Peyer's patch (tissue), 4 donors: ENCODE measurements around the gene USB1. TPM values are rescaled to one million over a fixed set of nuclear protein-coding genes. Genes with fewer than 3 reads are reported as not detected.

ENCODE experiments used
- DNase-seq, 3 donors: peaks; one replicate each; pipeline ENCODE4 v3.0.0-alpha.2; 2017 to 2019
- H3K27ac ChIP-seq, 4 donors: fragments of 200-600 bp; sonication (generic); one replicate each; pipeline ENCODE4 v1.5.1; 2016 to 2019
- H3K27me3 ChIP-seq, 2 donors: fragments of 200-600 bp; sonication (generic); one replicate each; pipeline ENCODE4 v1.5.1; 2019
- H3K36me3 ChIP-seq, 3 donors: fragments of 200-600 bp; sonication (generic); one replicate each; pipeline ENCODE4 v1.5.1; 2016 to 2019
- H3K4me1 ChIP-seq, 4 donors: fragments of 200-600 bp; sonication (generic); one replicate each; pipeline ENCODE4 v1.5.1; 2016 to 2019
- H3K4me3 ChIP-seq, 4 donors: fragments of 200-600 bp; sonication (generic); 1 replicate in 3 of 4; 2 replicates in 1 of 4; pipeline ENCODE4 v1.5.1; 2016 to 2019; ENCODE audit warnings: mild to moderate bottlenecking in 1 of 4
- H3K9me3 ChIP-seq, 4 donors: fragments of 200-600 bp; sonication (generic); one replicate each; pipeline ENCODE4 v1.5.1; 2016 to 2019; ENCODE audit warnings: mild to moderate bottlenecking in 1 of 4
- CTCF ChIP-seq, 6 experiments: fragments of 450-650 bp in 4 of 6; fragments of 200-600 bp in 2 of 6; sonication (generic) in 1 of 6; IDR thresholded peaks; one replicate each; pipeline ENCODE4 v1.5.1; 2017 to 2019; ENCODE audit warnings: antibody characterized with exemption in 6 of 6, mild to moderate bottlenecking in 3 of 6, moderate library complexity in 1 of 6
- POLR2A ChIP-seq, 2 donors: fragments of 450-650 bp; IDR thresholded peaks; one replicate each; pipeline ENCODE4 v1.5.1; 2017; ENCODE audit warnings: antibody characterized with exemption in 2 of 2, mild to moderate bottlenecking in 2 of 2, moderate library complexity in 2 of 2
- total RNA-seq, 4 donors: library from RNA; depleted of rRNA; stranded (reverse); fragments of >200 nt; gene quantifications; one replicate each; pipeline ENCODE4 v1.1.0, GENCODE V29; 2016

USB1 gene
- total RNA-seq, 4 donors from 2014 or later = 25.6 to 80.0 (median 42.7) TPM

DNA sequence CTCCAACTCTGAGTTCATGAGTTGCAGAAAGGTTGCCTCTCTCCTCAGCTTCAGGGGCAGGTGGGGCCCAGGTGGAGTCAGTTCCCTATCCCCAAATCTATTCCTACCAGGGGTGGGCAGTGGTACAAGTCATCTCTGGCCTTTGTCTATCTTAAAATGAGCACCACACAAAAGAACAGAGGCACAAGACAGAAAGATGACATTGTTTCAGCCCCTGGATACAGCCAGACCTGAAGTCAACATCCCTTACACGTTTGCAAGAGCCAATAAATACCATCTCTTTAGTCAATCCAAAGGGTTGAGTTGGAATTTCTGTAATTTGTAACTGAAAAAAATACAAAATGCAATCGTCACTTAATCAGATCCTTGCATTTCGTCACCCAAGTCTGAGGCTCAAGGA is 56.6 kb downstream of the USB1 start:
- Histone ChIP-seq H3K4me1 (no peaks in the 10 kb centered on the region), H3K36me3 (no peaks in the 10 kb centered on the region), H3K27me3 (no peaks in the 10 kb centered on the region), H3K9me3 (no peaks in the 10 kb centered on the region), H3K4me3 (no peak overlapping the region), H3K27ac (no peak overlapping the region)
- DNase-seq = no peak
- no peak for TF ChIP-seq CTCF (IDR thresholded peaks at IDR 0.05)
- no peak for TF ChIP-seq POLR2A (IDR thresholded peaks at IDR 0.05)

- Histone ChIP-seq H3K36me3 (no peaks in the 10 kb centered on the region), H3K4me1 (no peaks in the 10 kb centered on the region), H3K9me3 (no peaks in the 10 kb centered on the region), H3K27me3 (no peaks in the 10 kb centered on the region), H3K4me3 (no peak overlapping the region), H3K27ac (no peak overlapping the region)
- TF ChIP-seq CTCF (IDR thresholded peaks at IDR 0.05) (no peak), POLR2A (IDR thresholded peaks at IDR 0.05) (no peak)
- no peak for DNase-seq
Observed at GRCh38 chr16:58062821-58063220, 61.6 kb downstream of the USB1 start.

DNA sequence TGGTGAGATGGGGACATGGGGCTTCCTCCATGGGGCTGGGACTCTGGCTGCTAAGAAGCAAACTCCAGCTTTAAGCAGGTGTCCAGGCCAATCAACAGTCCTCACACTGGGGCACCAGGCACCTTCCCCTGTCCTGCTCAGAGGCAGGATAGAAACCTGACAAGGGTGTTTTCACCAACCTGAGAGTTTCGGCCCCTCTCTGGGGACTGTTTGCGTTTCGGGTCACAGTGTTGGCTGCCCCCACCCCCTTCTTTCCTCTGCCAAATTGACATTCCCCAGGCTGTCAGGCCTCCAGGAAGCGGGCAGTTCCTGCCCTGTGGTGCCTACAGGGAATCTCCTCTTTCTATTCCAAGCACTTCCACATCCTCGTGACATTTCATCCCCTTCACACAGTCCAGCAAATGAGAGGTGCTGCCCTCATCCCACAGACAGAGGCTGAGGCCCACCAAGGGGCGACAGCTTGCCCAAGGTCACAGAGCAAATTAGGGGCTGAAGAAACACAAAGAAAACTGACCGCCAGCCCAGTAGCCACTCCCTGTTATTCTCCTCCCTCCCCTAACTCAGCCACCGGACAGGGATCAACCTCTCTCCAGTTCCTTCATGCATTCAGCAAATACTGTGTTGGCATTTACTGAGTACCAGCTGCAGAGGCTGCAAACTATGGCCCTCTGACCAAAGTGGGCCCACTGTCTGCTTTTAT is 62.3 kb downstream of the USB1 start:
- no peak for DNase-seq
- Histone ChIP-seq H3K36me3 (no peaks in the 10 kb centered on the region), H3K4me1 (no peaks in the 10 kb centered on the region), H3K27me3 (no peaks in the 10 kb centered on the region), H3K27ac (no peak overlapping the region), H3K4me3 (no peak overlapping the region), H3K9me3 (no peaks in the 10 kb centered on the region)
- TF ChIP-seq CTCF (IDR thresholded peaks at IDR 0.05) = no peak

DNA sequence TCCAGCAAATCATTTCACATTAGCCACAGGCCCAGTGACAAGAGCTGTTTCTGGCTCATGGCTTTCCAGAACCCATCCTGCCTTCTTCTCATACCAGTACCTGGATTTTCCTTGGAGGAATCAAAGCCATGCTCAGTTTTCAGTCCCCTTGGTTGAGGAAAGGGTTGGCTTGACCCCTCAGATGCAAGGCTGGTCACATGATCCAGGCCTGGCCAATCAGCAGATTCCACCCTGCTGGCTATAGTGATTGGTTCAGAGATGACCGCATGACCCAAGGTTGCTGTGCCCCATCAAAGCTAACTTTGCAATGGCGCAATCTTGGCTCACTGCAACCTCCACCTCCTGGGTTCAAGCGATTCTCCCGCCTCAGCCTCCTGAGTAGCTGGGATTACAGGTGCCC is 69.4 kb downstream of the USB1 start:
- Histone ChIP-seq H3K4me3 (no peak overlapping the region), H3K36me3 (no peaks in the 10 kb centered on the region), H3K27ac (no peak overlapping the region), H3K4me1 (no peaks in the 10 kb centered on the region), H3K9me3 (no peaks in the 10 kb centered on the region), H3K27me3 (no peaks in the 10 kb centered on the region)
- TF ChIP-seq CTCF (IDR thresholded peaks at IDR 0.05) = no peak
- DNase-seq = no peak

Other genes with a start within 250 kb of the USB1 start
- 100 to 1,000 TPM in 3 of 4 donors, 10 to 100 TPM in 1; 29.7 to 530 (median 272) TPM for gene KIFC3, start 198.9 kb upstream of the USB1 start, total RNA-seq
- gene CNGB1, start 30.3 kb upstream of the USB1 start, total RNA-seq = 1 to 10 TPM in 2 of 4 donors, not detected in 2; 1.1 to 2.8 TPM
- gene ZNF319, start 735 bp upstream of the USB1 start, total RNA-seq = 10 to 100 TPM in 2 of 4 donors, 1 to 10 TPM in 2; 3.3 to 12.1 (median 8.4) TPM
- 100 to 1,000 TPM in 3 of 4 donors, 10 to 100 TPM in 1; 13.2 to 142 (median 134) TPM for gene MMP15, start 24.3 kb downstream of the USB1 start, total RNA-seq
- gene CFAP20, start 128.0 kb downstream of the USB1 start, total RNA-seq = 10 to 100 TPM in 3 of 4 donors, 1 to 10 TPM in 1; 5.8 to 47.7 (median 31.1) TPM
- gene CSNK2A2, start 196.7 kb downstream of the USB1 start, total RNA-seq = 10 to 100 TPM; 25.1 to 36.4 (median 29.6) TPM